Activated CD8-positive, alpha-beta memory T cell treated with anti-CD3 and anti-CD28 coated beads, Interleukin-2, amount 50 U/mL, for 4 hours (primary cell): ENCODE results near the gene ALS2CL.
"Not testable (repeated sequence)": the region's sequence is repeated elsewhere in the genome, so short reads cannot be mapped to it uniquely, and the experiment has no call there.

ENCODE experiments used
- DNase-seq: peaks from one replicate; pipeline ENCODE4 v3.0.0-alpha.2; 2020

ALS2CL gene

GRCh38 chr3:46704346-46704745 lies 10.9 kb upstream of the ALS2CL start:
- DNase-seq, result not testable (repeated sequence)

- no peak for DNase-seq
These were observed 9.6 kb upstream of the ALS2CL start for GRCh38 chr3:46703013-46703520.

- no peak for DNase-seq
These were observed 8.9 kb upstream of the ALS2CL start for GRCh38 chr3:46702246-46703012.

GRCh38 chr3:46701181-46701939 lies 7.9 kb upstream of the ALS2CL start, which contains the start of gene TMIE:
Gene TMIE (plus strand): TSS chr3:46701392. CDS start chr3:46701488, 96 bp downstream.
- DNase-seq, result no peak

GRCh38 chr3:46700772-46701171 lies 7.3 kb upstream of the ALS2CL start:
- no peak for DNase-seq

- DNase-seq, result no peak
These were observed 6.4 kb upstream of the ALS2CL start for GRCh38 chr3:46699676-46700523.

- no peak for DNase-seq
These were observed 2.7 kb upstream of the ALS2CL start for GRCh38 chr3:46695962-46696894.

GRCh38 chr3:46695177-46695961 lies 1.9 kb upstream of the ALS2CL start:
- DNase-seq, result peak; percentile 46

- no peak for DNase-seq
These were observed 1.0 kb upstream of the ALS2CL start for GRCh38 chr3:46694520-46694919.

- peak; percentile 61 for DNase-seq
These were observed 380 bp upstream of the ALS2CL start for GRCh38 chr3:46693892-46694226.

- DNase-seq, result no peak
These were observed 901 bp downstream of the ALS2CL start for GRCh38 chr3:46692566-46692990.

- no peak for DNase-seq
These were observed 2.7 kb downstream of the ALS2CL start for GRCh38 chr3:46690798-46691197.

GRCh38 chr3:46685446-46685845 lies 8.0 kb downstream of the ALS2CL start:
- no peak for DNase-seq

- DNase-seq, result no peak
These were observed 8.6 kb downstream of the ALS2CL start for GRCh38 chr3:46684891-46685290.

GRCh38 chr3:46682974-46683373 lies 10.5 kb downstream of the ALS2CL start:
- DNase-seq, result no peak

- no peak for DNase-seq
These were observed 11.5 kb downstream of the ALS2CL start for GRCh38 chr3:46681856-46682540.

- no peak for DNase-seq
These were observed 12.1 kb downstream of the ALS2CL start for GRCh38 chr3:46681387-46681786.

- no peak for DNase-seq
These were observed 13.1 kb downstream of the ALS2CL start for GRCh38 chr3:46680298-46680826.

- no peak for DNase-seq
These were observed 13.8 kb downstream of the ALS2CL start for GRCh38 chr3:46679681-46680080.

- DNase-seq, result no peak
These were observed 15.2 kb downstream of the ALS2CL start for GRCh38 chr3:46678280-46678679.
